ENCODE data around the gene NIF3L1.
A peak's percentile ranks its signal among the peaks of the same experiment; 100 is the strongest.

Gene NIF3L1

DNA sequence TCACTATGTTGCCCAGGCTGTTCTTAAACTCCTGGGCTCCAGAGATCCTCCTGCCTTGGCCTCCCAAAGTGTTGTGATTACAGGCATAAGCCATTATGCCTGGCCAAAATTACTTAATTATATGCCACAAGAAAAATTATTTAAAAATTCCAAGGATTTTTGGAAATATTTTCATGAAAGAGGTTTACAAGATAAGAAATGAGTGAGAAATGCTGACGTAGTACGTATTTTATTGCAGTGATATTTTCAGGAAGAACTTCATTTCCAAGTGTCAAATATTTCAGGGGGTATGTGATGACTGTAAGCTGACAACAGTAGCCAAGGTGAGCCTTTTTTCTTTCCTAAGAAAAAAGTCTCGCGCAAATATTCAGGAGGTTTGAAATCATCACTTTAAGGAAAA lies 20.8 kb downstream of the NIF3L1 start:
- no peak for DNase-seq (ENCODE audit: low read depth)
- TF ChIP-seq, protein P1, sequence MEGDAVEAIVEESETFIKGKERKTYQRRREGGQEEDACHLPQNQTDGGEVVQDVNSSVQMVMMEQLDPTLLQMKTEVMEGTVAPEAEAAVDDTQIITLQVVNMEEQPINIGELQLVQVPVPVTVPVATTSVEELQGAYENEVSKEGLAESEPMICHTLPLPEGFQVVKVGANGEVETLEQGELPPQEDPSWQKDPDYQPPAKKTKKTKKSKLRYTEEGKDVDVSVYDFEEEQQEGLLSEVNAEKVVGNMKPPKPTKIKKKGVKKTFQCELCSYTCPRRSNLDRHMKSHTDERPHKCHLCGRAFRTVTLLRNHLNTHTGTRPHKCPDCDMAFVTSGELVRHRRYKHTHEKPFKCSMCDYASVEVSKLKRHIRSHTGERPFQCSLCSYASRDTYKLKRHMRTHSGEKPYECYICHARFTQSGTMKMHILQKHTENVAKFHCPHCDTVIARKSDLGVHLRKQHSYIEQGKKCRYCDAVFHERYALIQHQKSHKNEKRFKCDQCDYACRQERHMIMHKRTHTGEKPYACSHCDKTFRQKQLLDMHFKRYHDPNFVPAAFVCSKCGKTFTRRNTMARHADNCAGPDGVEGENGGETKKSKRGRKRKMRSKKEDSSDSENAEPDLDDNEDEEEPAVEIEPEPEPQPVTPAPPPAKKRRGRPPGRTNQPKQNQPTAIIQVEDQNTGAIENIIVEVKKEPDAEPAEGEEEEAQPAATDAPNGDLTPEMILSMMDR (IDR thresholded peaks at IDR 0.05; ENCODE audit: low read length, missing control alignments), result no peak
- H3K4me3 ChIP-seq (replicated peaks; ENCODE audit: low read depth, low read length), result no peak overlapping the region

DNA sequence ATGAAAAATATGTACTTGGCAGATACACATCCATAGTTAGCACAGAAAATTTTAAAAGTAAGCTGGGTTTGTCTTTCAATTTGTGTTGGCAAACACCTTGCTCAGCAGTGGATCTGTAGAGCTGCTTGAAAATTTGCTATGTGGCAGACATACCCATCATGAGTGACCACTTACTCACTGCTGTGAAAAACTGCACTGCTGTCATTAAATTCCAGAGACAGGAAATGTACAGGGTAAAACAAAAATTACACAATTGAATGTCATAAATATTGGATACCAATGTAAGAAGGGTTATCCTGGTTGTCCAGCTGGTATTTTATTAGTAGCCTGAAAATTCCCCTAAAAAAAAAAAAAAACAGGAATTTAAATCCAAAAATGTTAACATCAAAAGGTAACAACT lies 24.5 kb downstream of the NIF3L1 start:
- TF ChIP-seq, protein P1 (IDR thresholded peaks at IDR 0.05; ENCODE audit: low read length, missing control alignments), result no peak
- peak; percentile 59 for DNase-seq (ENCODE audit: low read depth)
- H3K4me3 ChIP-seq (replicated peaks; ENCODE audit: low read depth, low read length), result no peak overlapping the region

DNA sequence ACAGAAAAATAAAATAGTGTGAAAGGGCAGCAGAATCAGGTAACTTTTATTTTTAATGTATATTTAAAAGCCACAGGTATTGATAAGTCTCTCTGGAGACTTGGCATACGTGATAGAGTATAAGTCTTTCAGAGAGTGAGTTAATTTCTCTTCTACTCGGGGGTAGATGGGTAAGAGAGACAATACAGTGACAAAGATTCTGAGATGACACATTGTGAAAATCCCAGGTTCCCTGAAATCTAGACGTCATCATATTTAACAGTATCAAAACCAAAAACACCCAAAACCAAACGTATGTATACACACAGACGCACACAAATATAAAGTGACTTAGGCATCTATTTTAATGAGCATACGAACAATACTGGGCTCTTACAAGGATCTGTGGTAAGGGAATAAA lies 33.3 kb downstream of the NIF3L1 start:
- TF ChIP-seq, protein P1 (IDR thresholded peaks at IDR 0.05; ENCODE audit: low read length, missing control alignments), result no peak
- no peak overlapping the region for H3K4me3 ChIP-seq (replicated peaks; ENCODE audit: low read depth, low read length)
- no peak for DNase-seq (ENCODE audit: low read depth)

DNA sequence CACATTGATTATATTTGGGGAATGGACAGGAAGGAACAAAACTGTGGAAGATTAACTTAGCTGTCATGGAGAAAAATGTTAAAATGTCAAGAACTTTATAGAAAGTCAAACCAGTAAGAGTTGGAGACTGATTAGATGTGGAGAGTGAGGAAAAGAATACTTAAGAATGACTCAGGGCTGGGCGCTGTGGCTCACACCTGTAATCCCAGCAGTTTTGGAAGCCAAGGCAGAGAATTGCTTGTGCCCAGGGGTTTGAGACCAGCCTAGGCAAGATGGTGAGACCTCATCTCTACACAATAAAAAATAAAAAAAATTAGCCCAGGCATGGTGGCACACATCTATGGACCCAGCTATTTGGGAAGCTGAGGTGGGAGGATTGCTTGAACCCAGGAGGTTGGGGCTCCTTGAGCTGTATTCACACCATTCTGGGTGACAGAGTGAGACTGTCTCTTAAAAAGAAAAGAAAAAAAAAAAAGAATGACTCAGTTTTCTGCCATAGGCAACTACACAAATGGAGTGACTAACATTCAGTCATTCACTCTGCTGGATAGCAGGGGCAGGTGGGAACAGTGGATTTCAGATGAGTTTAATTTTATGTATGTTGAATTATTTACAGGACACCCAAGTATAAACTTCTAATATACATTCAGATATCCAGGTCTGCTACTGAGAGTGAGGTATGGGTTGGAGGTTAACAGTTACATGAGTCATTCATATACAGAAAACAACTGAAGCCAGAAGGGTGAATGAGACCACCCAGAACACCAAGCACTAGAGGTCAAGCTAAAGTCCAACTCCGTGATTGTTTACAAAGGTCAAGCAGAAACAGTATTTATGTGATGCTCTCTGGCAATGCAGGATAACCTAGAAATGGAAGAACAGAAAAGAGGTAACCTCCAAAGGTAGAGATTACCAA lies 40.4 kb downstream of the NIF3L1 start:
- TF ChIP-seq, protein P1 (IDR thresholded peaks at IDR 0.05; ENCODE audit: low read length, missing control alignments), result no peak
- no peak for DNase-seq (ENCODE audit: low read depth)
- no peak overlapping the region for H3K4me3 ChIP-seq (replicated peaks; ENCODE audit: low read depth, low read length)

DNA sequence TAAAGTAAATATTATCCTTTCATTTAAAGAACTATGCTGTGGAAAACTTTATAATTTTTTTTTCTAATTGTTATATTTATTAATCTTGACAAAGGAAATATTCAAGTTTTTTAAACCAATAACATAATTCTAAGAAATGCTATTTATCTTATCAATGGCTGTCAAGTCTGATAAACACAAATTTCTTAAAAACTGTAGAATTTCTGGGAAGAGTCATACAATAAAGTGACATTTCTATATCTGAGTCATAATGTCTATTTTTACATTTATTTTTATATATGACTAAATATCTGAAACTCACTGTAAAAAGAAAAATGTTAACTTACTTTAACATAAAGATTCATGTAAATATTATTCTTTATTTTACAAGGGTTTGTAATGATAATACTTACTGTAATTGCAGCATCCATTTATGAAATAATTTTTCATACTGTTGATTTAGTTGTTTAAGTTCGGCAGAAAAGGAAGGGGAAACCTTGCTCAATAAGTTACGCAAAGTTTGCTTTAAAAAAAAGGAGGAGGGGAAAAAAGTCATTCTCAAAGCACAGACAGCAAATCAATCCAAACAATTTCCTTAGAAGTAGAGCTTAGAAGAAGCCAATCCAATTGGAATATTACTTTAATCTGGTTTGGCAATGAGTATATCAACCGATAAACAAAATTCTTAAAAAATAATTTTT lies 41.9 kb downstream of the NIF3L1 start:
- H3K4me3 ChIP-seq (replicated peaks; ENCODE audit: low read depth, low read length), result no peak overlapping the region
- TF ChIP-seq, protein P1 (IDR thresholded peaks at IDR 0.05; ENCODE audit: low read length, missing control alignments), result no peak
- DNase-seq (ENCODE audit: low read depth), result peak; percentile 30

DNA sequence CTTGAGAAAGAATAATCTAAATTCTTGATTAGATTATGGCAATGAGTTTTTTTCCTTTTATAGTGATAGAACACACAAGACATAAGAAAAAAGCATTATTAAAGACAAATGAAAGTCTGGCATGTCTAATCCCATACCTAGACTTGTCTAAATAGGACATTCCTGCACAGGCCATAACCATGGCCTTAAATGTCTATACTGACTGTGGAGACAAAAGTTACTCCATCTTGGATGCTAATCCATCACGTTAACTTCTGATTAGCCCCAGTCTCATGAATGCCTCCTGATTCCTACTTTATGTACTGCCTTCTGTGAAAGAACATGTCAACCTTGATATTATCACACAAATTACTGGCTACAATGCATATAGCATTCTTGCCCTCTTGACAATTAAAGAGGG lies 50.7 kb downstream of the NIF3L1 start:
- no peak overlapping the region for H3K4me3 ChIP-seq (replicated peaks; ENCODE audit: low read depth, low read length)
- no peak for DNase-seq (ENCODE audit: low read depth)
- TF ChIP-seq, protein P1 (IDR thresholded peaks at IDR 0.05; ENCODE audit: low read length, missing control alignments), result no peak

All from fibroblast of pulmonary artery (primary cell).